GM19324 (cell line): ENCODE measurements around the gene CAMK2D.

Source experiments
- ATAC-seq: cut with Tn5 transposase; IDR thresholded peaks from one replicate; pipeline ENCODE4 v1.9.1; 2021; ENCODE audit warnings: mild to moderate bottlenecking, moderate library complexity; ENCODE audit not compliant: unreplicated experiment, low FRiP score

CAMK2D gene

DNA sequence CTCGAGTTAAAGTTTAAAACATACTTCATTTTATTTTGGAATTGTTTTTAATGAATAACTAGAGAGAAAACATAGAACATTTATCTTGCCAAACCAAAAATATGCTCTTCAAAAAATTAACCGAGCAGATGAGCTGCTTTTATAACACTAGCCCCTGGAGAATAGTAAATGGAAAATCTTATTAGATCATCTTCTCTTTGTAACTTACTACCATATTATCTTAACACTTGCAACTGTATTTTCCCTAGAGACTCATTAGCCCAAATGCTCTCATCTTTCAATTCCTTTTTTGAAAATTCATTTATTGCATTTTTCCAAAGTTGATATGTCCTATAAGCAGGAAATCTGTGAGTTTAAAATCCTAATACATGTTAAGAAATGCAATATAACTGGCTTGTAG, 143.3 kb downstream of the CAMK2D start:
- no peak for ATAC-seq

DNA sequence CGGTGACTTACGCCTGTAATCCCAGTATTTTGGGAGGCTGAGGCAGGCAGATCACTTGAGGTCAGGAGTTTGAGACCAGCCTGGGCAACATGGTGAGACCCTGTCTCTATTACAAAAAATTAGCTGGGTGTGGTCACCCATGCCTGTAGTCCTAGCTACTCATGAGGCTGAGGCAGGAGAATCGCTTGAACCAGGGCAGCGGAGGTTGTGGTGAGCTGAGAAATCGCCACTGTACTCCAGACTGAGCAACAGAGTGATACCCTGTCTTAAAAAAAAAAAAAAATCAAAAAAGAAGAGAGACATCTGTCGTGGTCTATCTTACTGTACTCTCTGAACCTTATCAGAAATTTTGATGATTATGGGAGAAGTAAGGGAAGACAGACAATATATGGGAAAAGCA, 144.3 kb downstream of the CAMK2D start:
- no peak for ATAC-seq

DNA sequence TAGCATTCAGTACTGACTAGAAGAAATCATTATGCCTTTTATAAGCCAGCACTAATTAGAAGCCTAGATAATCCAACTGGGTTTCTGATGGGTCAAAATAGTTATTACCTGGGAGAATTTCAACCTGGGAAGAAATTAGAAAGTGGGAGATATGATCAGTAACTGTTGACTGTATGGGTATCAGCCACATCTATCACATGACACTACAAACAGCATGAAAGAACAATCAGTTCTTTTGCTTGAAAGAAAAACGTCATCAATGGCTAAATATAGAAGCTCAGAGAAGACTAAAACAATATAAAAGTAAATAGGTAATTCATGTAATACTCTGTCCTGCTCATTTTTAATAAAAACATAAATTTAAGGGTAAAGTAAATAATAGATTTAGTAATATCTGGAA, 145.1 kb downstream of the CAMK2D start:
- no peak for ATAC-seq

DNA sequence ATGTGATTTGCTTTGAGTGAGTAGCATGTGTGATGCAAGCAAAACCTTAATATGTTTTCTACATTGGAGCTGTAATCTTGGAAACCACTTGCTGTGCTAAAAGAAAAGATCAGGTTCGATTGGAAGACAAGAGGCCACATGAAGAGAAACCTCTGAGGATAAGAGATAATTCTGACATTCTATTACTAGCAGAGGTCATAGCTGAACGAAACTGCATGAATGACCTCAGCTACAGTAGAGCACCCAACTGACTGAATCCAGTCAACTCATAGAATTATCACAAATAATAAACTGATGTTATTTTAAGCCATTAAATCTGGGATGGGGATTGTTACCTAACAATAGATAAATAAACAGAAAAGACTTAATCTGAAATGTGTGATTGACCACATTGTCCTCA, 147.1 kb downstream of the CAMK2D start:
- ATAC-seq, result no peak

DNA sequence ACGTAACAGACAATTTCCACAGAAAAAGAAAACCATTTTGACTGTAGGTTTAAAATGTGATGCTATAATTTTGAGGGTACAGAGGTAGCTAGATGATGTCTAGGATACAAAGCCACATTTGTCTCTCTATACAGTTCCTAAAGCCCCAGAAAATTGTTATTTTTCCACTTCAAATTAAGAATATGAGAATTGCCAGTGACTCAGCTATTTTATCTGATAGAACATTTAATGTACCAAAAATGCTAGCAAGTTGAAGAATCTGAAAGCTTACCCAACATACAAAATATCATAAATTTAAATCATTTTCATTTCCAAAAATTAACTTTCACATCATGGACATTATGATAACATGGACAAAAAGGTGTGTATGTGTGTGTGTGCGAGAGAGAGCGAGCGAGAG, 148.0 kb downstream of the CAMK2D start:
- no peak for ATAC-seq

DNA sequence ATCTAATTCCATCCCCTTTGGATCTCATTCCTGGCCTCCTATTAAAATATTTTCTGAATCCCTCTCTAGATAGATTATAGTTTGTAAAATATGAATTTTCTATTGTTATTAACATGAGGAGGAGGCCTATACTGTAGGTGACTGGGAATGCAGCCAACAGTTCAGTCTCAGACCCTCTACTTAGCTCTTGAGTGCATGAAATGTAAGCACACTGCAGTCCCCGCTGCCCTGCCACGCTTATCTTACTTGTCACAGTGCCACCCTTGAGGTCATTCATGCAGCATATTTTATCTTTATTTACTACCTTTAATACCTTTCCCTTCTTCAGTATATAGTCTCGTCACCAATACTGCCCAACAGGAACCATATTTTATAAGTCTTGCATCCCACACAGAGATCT, 151.0 kb downstream of the CAMK2D start:
- ATAC-seq, result no peak

DNA sequence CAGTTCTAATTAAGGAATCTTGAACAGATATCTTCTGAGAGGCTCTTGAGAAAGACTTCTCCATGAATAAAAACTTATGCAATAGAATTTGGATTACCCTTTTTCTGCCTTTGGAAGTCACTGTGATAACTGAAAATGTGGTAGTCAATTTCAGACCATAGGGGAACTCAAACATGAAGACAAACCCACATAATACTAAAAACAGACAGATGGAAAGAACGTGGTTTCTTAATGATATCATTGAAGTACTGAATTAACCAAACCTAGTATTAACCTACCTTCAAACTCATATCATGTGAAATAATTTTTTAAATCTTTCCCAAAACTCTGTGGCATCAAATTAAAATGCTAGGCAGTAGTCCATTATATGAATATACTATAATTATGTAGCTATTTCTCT, 153.5 kb downstream of the CAMK2D start:
- no peak for ATAC-seq

DNA sequence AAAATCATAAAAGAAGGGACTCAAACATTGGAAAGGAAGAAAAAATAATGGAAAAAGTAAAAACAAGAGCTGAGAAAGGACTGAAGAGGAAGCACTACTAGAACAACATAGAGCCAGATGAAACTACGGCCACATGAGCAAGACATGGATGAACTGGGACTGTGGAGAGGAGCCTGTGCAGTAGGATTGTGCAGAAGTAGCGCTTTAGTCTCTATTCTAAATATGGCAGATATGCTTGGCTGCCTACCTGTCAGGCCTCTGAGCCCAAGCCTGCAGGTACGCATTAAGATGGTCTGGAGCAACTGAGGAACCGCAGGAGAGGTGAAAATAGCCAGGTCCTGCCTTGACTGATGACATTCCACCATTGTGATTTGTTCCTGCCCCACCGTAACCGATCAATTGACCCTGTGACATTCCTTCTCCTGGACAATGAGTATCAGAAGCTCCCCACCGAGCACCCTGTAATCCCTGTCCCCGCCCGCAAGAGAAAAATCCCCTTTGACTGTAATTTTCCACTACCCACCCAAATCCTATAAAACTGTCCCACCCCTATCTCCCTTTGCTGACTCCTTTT, 154.3 kb downstream of the CAMK2D start:
- ATAC-seq, result no peak

DNA sequence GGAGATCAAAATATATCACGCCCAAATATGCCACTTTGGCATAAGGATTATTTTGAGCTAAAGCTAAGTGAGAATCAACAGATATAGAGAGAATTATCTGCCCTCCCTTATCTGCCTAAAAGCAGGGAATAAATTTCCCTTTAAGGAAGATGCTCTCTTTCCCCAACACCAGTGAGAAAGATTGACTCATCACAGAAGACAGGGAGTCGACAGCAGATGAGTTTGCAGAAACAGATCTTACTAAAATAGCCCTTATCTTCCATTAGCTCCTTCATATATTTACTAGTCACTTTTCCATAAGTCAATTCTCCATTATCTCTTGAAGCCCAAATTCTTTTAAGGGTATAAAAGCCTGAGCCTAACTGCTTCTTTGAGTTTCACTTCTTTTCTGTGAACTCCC, 156.6 kb downstream of the CAMK2D start:
- ATAC-seq, result no peak

DNA sequence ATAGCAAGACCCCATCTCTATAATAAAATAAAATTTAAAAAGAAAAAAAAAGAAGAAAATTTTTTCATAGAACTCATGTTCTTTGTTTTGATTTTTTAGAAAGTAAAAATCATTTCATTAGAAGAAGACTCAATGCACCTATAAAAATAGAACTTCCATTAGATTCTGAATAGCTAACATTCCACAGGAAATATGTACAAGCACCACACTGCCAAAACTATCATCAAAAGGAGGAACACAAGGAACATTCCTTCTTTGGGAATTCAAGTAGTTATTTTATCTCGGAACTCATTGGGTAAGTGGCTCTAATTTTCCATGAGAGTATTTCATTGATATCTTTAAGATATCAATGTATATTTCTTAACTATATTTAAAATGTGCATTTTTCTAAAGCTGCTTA, 157.6 kb downstream of the CAMK2D start:
- no peak for ATAC-seq

DNA sequence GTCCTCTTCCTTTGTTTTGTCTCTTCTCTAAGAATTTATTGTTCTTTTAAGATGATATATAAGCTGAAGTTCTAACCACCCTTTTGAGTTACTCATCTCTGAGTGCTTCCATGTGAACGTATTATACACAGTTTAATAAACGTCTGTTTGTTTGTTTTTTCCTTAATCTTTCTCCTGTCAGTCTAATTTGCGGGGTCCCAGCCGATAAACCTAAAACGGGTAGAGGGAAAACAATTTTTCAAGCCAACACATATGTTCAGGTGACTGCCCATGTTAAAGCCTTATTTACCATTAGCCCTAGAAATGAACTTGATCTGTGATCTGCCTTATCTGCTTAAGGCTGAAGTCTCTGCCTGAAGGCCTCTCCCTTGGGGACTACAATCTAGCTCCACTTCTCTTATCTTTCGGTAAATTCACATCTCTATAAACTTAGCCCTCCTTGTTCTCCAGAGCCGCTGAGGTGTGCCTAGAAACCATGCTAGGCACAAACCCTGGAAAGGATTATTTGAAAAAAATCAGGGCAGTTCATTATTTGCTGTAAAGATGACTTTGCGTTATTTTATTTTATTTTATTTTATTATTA, 158.8 kb downstream of the CAMK2D start:
- no peak for ATAC-seq

DNA sequence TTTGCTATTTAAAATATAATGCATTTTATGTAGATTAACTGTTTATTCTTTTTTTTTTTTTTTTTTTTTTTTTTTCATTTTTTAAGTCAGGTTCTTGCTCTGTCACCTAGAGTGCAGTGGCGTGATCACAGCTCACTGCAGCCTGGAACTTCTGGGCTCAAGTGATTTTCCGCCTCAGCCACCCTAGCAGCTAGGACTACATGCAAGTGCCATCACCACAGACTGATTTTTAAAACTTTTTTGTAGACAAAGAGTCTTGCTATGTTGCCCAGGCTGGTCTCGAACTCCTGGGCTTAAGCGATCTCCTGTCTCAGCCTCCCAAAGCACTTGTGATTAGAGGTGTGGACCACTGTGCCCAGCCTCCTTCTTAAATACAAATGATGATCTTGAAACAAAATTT, 159.9 kb downstream of the CAMK2D start:
- ATAC-seq, result no peak

DNA sequence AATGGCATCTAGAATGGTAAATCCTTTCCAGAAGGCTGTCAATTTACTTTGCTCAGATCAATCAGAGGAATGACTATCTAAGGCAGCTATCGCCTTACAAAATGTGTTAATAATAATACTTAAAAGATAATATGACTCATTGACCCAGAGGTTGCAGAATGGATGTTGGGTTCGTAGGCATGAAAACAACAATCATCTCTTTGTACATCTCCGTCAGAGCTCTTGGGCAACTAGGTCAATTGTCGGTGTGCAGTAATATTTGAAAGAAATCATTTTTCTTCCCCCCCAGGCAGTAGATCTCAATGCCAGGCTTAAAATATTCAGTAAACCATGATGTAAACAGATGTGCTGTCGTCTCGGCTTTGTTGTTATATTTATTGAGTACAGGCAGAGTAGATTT, 165.1 kb downstream of the CAMK2D start:
- ATAC-seq, result no peak

DNA sequence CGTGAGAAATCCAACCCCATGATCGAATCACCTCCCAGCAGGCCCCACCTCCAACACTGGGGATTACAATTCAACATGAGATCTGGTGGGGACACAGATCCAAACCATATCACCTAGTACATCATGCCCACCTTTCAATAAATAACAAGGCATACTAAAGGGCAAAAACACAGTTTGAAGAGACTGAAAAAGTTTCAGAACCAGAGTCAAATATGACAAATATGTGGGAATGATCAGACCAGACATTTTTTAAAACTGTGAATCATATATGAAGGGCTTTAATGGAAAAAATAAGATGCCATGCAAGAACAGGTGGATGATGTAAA, 167.3 kb downstream of the CAMK2D start:
- no peak for ATAC-seq

DNA sequence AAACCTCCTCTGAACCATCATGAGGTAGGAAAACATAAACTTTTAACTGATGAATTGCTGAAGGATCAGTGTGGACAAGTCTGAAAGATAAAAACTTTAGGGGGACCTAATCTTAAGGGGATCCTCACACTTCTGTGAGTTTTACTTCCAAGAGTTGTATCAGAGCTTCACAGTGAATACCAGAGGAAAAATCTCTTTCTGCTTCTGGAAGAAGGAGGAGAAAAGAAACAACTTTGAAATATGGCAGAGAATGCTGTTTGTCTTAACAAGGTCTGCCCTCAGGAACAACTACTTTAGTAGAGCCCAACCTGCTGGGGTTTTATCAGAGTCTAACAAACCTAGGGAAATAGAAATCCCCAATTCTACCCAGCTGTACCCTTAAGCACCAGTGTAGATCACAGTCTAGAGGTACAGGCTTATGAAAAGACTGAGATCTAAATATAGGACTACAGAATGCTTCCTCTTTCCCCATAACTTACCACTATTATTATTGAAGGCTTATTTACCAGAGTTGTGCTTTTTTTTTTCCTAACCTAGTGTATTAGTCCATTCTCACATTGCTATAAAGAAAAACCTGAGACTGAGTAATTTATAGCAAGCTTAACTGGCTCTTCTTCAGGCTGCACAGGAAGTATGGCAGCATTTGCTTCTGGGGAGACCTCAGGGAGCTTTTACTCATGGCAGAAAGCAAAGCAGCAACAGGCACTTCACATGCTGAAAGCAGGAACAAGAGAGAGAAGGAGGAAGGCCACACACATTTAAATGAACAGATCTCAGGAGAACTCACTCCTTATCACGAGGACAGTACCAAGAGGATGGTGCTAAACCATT, 167.9 kb downstream of the CAMK2D start:
- peak; percentile 64 for ATAC-seq

DNA sequence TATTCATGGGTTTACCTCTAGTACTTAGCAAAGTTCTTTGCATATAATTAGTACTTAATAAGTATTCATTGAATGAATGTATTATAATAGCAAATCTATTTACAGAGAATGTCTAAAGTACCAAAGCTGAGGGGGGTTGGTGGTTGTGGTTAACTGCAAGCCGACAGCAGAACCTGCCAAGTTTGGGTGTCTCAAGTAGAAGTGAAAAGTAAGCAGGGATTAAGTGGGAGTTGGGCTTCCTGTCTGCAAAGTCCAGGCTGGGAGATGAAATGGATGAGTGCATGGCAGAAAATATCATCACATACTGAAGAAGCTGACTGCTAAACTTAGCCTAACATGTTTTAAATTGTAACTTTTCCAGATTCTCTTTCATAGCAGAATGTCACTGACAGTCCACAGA, 169.6 kb downstream of the CAMK2D start:
- no peak for ATAC-seq

DNA sequence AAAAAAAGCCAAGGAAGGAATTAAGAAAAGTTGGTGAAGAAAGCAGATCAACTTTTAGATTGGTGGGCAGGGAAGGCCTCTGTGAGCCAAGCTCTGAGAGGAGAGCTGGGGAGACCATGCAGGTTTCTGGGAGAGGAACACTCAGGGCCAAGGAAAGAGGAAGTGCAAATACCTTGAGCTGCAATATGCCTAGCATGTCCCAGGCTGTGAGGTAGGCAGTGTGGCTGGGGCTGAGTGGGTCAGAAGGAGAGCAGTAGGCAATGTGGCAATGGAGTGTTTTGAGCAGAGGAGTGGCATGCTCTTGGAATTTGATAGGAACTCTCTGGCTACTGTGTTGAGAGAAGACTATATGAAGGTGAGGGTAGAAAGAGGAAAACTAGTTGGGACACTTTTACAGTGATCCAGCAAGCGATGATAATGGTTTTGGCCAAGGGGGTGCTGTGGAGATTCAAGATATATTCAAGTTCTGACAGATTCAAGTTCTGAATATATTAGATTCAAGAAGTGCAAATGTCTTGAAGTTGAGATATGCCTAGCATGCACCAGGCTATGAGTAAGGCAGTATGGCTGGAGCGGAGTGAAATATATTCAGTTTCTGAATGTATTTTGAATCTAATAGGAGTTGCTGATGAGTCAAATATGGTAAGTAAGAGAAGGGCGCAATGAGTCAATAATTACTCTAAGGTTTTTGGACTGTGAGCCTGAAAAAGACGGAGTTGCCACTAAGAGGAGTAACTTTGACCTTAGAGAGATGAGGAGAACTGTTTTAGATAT, 172.5 kb downstream of the CAMK2D start:
- peak; percentile 52 for ATAC-seq

DNA sequence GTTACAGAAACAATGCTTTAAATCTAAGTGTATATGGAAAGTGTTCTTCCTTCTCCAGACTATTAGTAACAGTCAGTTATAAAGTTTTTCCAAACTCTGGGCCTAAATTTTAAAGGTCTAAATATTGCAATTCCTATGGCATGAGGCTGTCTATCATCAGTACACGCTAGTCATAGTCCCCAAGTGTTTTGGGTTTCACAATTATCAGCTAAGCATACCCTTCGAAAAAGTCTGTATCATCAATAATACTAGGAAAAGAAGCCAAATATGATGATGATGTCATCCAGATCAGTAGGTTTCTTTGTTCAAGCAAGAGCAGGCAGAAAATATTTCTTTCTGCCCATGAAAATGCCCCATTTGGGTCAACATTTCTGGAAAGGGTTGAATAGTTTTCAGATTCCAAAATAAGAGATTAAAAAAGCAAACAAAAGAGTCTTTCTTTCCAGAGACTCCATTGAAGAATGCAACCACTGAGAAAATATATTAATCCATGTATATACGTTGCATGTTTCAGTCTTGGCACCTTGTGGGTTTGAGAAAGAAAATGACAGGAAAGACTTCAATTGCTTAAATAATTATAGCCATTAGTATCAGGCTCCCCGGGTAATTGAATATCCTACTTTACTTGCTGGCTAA, 173.8 kb downstream of the CAMK2D start:
- ATAC-seq, result no peak

DNA sequence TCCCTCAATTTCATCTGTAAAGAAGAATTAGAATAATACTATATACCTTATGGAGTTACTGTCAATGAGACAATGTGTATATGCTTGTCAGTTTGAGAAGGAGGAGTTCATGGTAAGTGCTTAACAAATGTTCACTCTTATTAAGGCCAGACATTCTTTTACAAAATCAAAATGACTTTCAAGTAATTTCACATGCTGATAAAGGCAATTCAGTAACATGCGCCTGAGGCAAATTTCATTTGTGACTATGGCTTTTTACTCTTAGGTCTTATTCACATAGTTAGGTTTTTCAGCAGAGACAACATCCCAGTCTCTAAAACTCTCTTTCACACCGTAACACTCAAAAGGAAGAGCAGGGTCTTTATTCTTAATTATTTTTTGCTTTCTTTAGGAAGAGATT, 174.4 kb downstream of the CAMK2D start:
- no peak for ATAC-seq

DNA sequence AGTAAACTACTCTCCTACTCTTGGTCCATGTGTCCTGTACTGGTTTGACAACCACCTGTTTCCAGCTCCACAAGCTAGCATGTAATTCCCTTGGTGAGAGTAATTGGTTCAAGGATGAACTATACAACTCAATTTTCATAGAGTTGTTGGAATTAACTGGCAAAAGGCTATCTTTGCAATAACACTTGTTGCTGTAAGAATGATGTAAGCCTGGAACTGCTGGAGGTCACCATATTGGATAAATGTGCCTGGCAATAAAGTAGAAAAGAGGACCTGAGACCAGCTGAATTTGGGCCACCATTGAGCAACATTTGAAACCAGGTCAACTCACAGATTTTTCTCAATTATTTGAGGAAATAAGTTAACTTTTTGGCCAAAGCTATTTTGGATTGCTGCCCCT, 175.5 kb downstream of the CAMK2D start:
- no peak for ATAC-seq
